ENCODE measurements around the gene HES5. TPM values are rescaled to one million over a fixed set of nuclear protein-coding genes. Genes with fewer than 3 reads are reported as not detected.

The HES5 gene
- polyA plus RNA-seq, 3 donors: not detected

DNA sequence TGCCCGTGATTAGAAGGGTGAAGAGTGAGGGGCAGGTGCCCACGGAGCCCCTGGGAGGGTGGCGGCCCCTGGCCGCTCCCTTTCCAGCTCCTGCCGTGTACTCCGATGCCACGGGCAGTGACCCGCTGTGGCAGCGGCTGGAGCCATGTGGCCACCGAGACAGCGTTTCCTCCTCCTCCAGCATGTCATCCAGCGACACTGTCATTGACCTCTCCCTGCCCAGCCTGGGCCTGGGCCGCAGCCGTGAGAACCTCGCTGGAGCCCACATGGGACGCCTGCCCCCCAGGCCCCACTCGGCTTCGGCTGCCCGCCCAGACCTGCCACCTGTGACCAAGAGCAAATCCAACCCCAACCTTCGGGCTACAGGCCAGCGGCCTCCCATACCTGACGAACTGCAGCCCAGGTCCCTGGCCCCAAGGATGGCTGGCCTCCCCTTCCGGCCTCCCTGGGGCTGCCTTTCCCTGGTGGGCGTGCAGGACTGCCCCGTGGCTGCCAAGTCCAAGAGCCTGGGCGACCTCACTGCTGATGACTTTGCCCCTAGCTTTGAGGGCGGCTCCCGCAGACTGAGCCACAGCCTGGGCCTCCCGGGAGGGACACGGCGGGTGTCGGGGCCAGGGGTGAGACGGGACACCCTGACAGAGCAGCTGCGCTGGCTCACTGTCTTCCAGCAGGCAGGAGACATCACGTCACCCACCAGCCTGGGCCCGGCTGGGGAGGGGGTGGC is 25.7 kb downstream of the HES5 start:
- peaks cover 32% of the 10 kb centered on the region for H4K20me1 ChIP-seq (ENCODE audit: insufficient read depth, low read length)
- peaks cover 8% of the 10 kb centered on the region for H3K4me1 Mint-ChIP-seq
- no peak overlapping the region for H3K4me3 Mint-ChIP-seq
- no peaks in the 10 kb centered on the region for H3K9me3 Mint-ChIP-seq
- no peak overlapping the region for H3K27ac ChIP-seq (ENCODE audit: low read depth in 1 of 2, low read length in 2 of 2)
- no peak overlapping the region for H3K9ac ChIP-seq (ENCODE audit: insufficient read depth, low read length, poor library complexity, severe bottlenecking)
- H3K4me1 ChIP-seq (ENCODE audit: control insufficient read depth in 1 of 2, insufficient read depth in 2 of 2, low read length in 2 of 2): peaks cover 10% of the 10 kb centered on the region in 2 donors
- no peak overlapping the region for H2AFZ ChIP-seq (ENCODE audit: insufficient read depth, low read depth, low read length, poor library complexity, severe bottlenecking)
- DNase-seq: no peak
- TF ChIP-seq, protein P1, sequence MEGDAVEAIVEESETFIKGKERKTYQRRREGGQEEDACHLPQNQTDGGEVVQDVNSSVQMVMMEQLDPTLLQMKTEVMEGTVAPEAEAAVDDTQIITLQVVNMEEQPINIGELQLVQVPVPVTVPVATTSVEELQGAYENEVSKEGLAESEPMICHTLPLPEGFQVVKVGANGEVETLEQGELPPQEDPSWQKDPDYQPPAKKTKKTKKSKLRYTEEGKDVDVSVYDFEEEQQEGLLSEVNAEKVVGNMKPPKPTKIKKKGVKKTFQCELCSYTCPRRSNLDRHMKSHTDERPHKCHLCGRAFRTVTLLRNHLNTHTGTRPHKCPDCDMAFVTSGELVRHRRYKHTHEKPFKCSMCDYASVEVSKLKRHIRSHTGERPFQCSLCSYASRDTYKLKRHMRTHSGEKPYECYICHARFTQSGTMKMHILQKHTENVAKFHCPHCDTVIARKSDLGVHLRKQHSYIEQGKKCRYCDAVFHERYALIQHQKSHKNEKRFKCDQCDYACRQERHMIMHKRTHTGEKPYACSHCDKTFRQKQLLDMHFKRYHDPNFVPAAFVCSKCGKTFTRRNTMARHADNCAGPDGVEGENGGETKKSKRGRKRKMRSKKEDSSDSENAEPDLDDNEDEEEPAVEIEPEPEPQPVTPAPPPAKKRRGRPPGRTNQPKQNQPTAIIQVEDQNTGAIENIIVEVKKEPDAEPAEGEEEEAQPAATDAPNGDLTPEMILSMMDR (IDR thresholded peaks at IDR 0.05): no peak
- H3K36me3 ChIP-seq (replicated peaks in 1 of 2; ENCODE audit: control insufficient read depth in 1 of 2, insufficient read depth in 2 of 2, low read length in 2 of 2): peaks cover 22 to 23% of the 10 kb centered on the region in 2 donors
- H3K4me3 ChIP-seq (replicated peaks in 1 of 3; ENCODE audit: low read depth in 2 of 3, low read length in 3 of 3): no peak overlapping the region
- H3K4me2 ChIP-seq (replicated peaks; ENCODE audit: extremely low read depth, low read length, poor library complexity, severe bottlenecking): no peak overlapping the region
- H3K27ac Mint-ChIP-seq: no peak overlapping the region
- no peaks in the 10 kb centered on the region for H3K27me3 ChIP-seq (ENCODE audit: control insufficient read depth in 2 of 2, insufficient read depth in 2 of 2, low read length in 2 of 2)
- peaks cover 0 to 5% (median under 1%) of the 10 kb centered on the region in 3 donors for H3K27me3 Mint-ChIP-seq (ENCODE audit: low read depth in 3 of 3)
- H3K9me3 ChIP-seq (replicated peaks in 1 of 2; ENCODE audit: control insufficient read depth in 1 of 2, insufficient read depth in 1 of 2, low read length in 2 of 2): no peaks in the 10 kb centered on the region
- no peaks in the 10 kb centered on the region for H3K79me2 ChIP-seq (ENCODE audit: insufficient read depth, low read length)
- WGBS (ENCODE audit: insufficient coverage): 84% methylated on average over 32 of the region's 36 CpGs
- intact Hi-C loops (cut with micrococcal nuclease): no loop called here
- H3K36me3 Mint-ChIP-seq: peaks cover 8 to 15% of the 10 kb centered on the region in 2 donors

GRCh38 chr1:2503554-2504224 is 26.4 kb downstream of the HES5 start:
- peaks cover 8% of the 10 kb centered on the region for H3K4me1 Mint-ChIP-seq
- H3K9me3 Mint-ChIP-seq: no peaks in the 10 kb centered on the region
- Histone ChIP-seq H4K20me1 (ENCODE audit: insufficient read depth, low read length) (peaks cover 26% of the 10 kb centered on the region), H2AFZ (ENCODE audit: insufficient read depth, low read depth, low read length, poor library complexity, severe bottlenecking) (no peak overlapping the region), H3K27me3 (ENCODE audit: control insufficient read depth in 2 of 2, insufficient read depth in 2 of 2, low read length in 2 of 2) (no peaks in the 10 kb centered on the region), H3K4me3 (replicated peaks in 1 of 3; ENCODE audit: low read depth in 2 of 3, low read length in 3 of 3) (no peak overlapping the region), H3K9ac (ENCODE audit: insufficient read depth, low read length, poor library complexity, severe bottlenecking) (no peak overlapping the region), H3K9me3 (replicated peaks in 1 of 2; ENCODE audit: control insufficient read depth in 1 of 2, insufficient read depth in 1 of 2, low read length in 2 of 2) (no peaks in the 10 kb centered on the region), H3K27ac (ENCODE audit: low read depth in 1 of 2, low read length in 2 of 2) (no peak overlapping the region), H3K4me2 (replicated peaks; ENCODE audit: extremely low read depth, low read length, poor library complexity, severe bottlenecking) (no peak overlapping the region), H3K4me1 (ENCODE audit: control insufficient read depth in 1 of 2, insufficient read depth in 2 of 2, low read length in 2 of 2) (peaks cover 10 to 11% of the 10 kb centered on the region in 2 donors), H3K79me2 (ENCODE audit: insufficient read depth, low read length) (no peaks in the 10 kb centered on the region), H3K36me3 (replicated peaks in 1 of 2; ENCODE audit: control insufficient read depth in 1 of 2, insufficient read depth in 2 of 2, low read length in 2 of 2) (peaks cover 15 to 16% of the 10 kb centered on the region in 2 donors)
- 71% methylated on average over 25 of the region's 42 CpGs for WGBS (ENCODE audit: insufficient coverage)
- TF ChIP-seq, protein P1 (IDR thresholded peaks at IDR 0.05): no peak
- DNase-seq: no peak
- intact Hi-C loops (cut with micrococcal nuclease): no loop called here
- H3K4me3 Mint-ChIP-seq: no peak overlapping the region
- peaks cover 3 to 8% of the 10 kb centered on the region in 2 donors for H3K36me3 Mint-ChIP-seq
- peaks cover 0 to 5% (median 2%) of the 10 kb centered on the region in 3 donors for H3K27me3 Mint-ChIP-seq (ENCODE audit: low read depth in 3 of 3)
- H3K27ac Mint-ChIP-seq: no peak overlapping the region
